SU-DHL-6 (cell line): ENCODE data around the gene ZNF23.

ENCODE experiments used
- H2AFZ ChIP-seq: fragments of 200-600 bp; sonication (generic); 2 replicates; pipeline ENCODE4 v1.6.1; 2014; ENCODE audit warnings: low read depth, mild to moderate bottlenecking, moderate library complexity, mixed read lengths, antibody characterized with exemption, low read length; ENCODE audit not compliant: severe bottlenecking
- H3F3A ChIP-seq: fragments of 200-600 bp; shearing (Covaris generic); 2 replicates; pipeline ENCODE4 v1.6.0; 2016; ENCODE audit warnings: antibody characterized with exemption, mild to moderate bottlenecking; ENCODE audit not compliant: insufficient read depth
- H3K27ac ChIP-seq: fragments of 200-600 bp; sonication (generic); 2 replicates; pipeline ENCODE4 v1.5.1; 2016; ENCODE audit warnings: low read depth, mild to moderate bottlenecking, low read length, moderate library complexity, mixed read lengths
- H3K27me3 ChIP-seq: fragments of 200-600 bp; sonication (generic), shearing (Covaris generic); 2 replicates; pipeline ENCODE4 v1.6.0; 2014; ENCODE audit warnings: mild to moderate bottlenecking, low read length
- H3K36me3 ChIP-seq: fragments of 200-600 bp; sonication (generic); 2 replicates; pipeline ENCODE4 v1.6.1; 2014; ENCODE audit warnings: mild to moderate bottlenecking, low read length, mixed read lengths
- H3K4me2 ChIP-seq: fragments of 300-600, 200-600 bp; shearing (Covaris generic), sonication (generic); 2 replicates; pipeline ENCODE4 v1.6.0; 2014; ENCODE audit warnings: low read length, low read depth, mild to moderate bottlenecking; ENCODE audit not compliant: poor library complexity, severe bottlenecking
- H3K4me3 ChIP-seq: fragments of 200-600 bp; sonication (generic); 2 replicates; pipeline ENCODE4 v1.5.1; 2014; ENCODE audit warnings: antibody characterized with exemption, low read length, mild to moderate bottlenecking, mixed read lengths; ENCODE audit not compliant: insufficient read depth, poor library complexity, severe bottlenecking
- H3K79me2 ChIP-seq: fragments of 200-600 bp; sonication (generic); 2 replicates; pipeline ENCODE4 v1.6.1; 2014; ENCODE audit warnings: mild to moderate bottlenecking, low read length, moderate library complexity; ENCODE audit not compliant: insufficient read depth
- H3K9ac ChIP-seq: fragments of 200-600 bp; sonication (generic); 2 replicates; pipeline ENCODE4 v1.7.0; 2014; ENCODE audit warnings: mild to moderate bottlenecking, low read length
- H3K9me2 ChIP-seq: fragments of 200-600 bp; sonication (generic); replicated peaks from 2 replicates; pipeline ENCODE4 v1.6.1; 2014; ENCODE audit warnings: low read length; ENCODE audit not compliant: insufficient read depth
- H3K9me3 ChIP-seq: fragments of 200-600 bp; sonication (generic); 2 replicates; pipeline ENCODE4 v1.6.1; 2014; ENCODE audit warnings: low read length, mixed read lengths; ENCODE audit not compliant: insufficient read depth
- H4K20me1 ChIP-seq: fragments of 200-600 bp; sonication (generic); 2 replicates; pipeline ENCODE4 v1.6.1; 2014; ENCODE audit warnings: low read depth, mild to moderate bottlenecking, antibody characterized with exemption, low read length, moderate library complexity, mixed read lengths
- CTCF ChIP-seq: fragments of 200-600 bp; sonication (generic); IDR thresholded peaks from one replicate; pipeline ENCODE4 v1.5.1; 2017; ENCODE audit warnings: antibody characterized with exemption, mild to moderate bottlenecking, low read length, moderate library complexity; ENCODE audit not compliant: insufficient read depth, poor library complexity, severe bottlenecking
- EZH2phosphoT487 ChIP-seq: fragments of 200-600 bp; sonication (generic), shearing (Covaris generic); conservative IDR thresholded peaks from 2 replicates; pipeline ENCODE4 v1.6.1; 2018; ENCODE audit warnings: mild to moderate bottlenecking, antibody characterized with exemption, low read length, moderate library complexity, mixed read lengths

The ZNF23 gene

GRCh38 chr16:71464231-71464630 lies 2.2 kb upstream of the ZNF23 start:
- Histone ChIP-seq H3F3A (no peaks in the 10 kb centered on the region), H3K4me3 (no peak overlapping the region), H3K4me2 (no peak overlapping the region), H3K27me3 (no peaks in the 10 kb centered on the region), H2AFZ (no peak overlapping the region), H3K9me2 (no peaks in the 10 kb centered on the region), H3K27ac (no peak overlapping the region), H3K79me2 (peaks cover 24% of the 10 kb centered on the region), H3K9ac (no peak overlapping the region), H4K20me1 (no peaks in the 10 kb centered on the region), H3K36me3 (no peaks in the 10 kb centered on the region), H3K9me3 (no peaks in the 10 kb centered on the region)
- no peak for TF ChIP-seq EZH2phosphoT487
- TF ChIP-seq CTCF, result no peak

- no peaks in the 10 kb centered on the region for H4K20me1 ChIP-seq
- H3K9me2 ChIP-seq, result no peaks in the 10 kb centered on the region
- no peaks in the 10 kb centered on the region for H3K27me3 ChIP-seq
- peak overlapping the region; percentile 69 for H3K4me2 ChIP-seq
- TF ChIP-seq CTCF (no peak), EZH2phosphoT487 (no peak)
- no peak overlapping the region for H3K27ac ChIP-seq
- peak overlapping the region; percentile 88 for H3K9ac ChIP-seq
- no peaks in the 10 kb centered on the region for H3K36me3 ChIP-seq
- H3K79me2 ChIP-seq, result peaks cover 24% of the 10 kb centered on the region
- H3K9me3 ChIP-seq, result no peaks in the 10 kb centered on the region
- no peaks in the 10 kb centered on the region for H3F3A ChIP-seq
- no peak overlapping the region for H2AFZ ChIP-seq
- peak overlapping the region; percentile 78 for H3K4me3 ChIP-seq
Measured at GRCh38 chr16:71460941-71461340, 1.1 kb downstream of the ZNF23 start.

DNA sequence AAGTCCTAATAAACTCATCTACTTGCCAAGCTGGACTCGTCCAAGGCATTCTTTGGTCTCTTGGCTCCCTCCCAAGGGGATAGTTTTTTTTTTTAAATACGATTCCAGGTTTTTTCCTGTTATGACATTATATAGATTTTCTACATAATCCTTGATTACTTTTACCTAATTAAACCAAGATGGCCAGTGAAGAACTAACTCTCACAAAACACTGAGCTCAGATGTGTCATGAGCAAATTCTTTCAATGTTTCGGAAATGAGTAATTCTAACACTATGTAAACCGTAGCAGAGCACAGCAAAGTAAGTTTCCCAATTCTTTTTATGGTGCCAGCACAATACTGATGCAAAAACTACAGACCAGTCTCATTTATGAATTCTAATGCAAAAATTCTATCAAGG lies 1.8 kb downstream of the ZNF23 start:
- Histone ChIP-seq H3K9ac (no peak overlapping the region), H4K20me1 (no peaks in the 10 kb centered on the region), H3K4me3 (no peak overlapping the region), H3K79me2 (peaks cover 24% of the 10 kb centered on the region), H3K27ac (no peak overlapping the region), H2AFZ (no peak overlapping the region), H3K9me2 (no peaks in the 10 kb centered on the region), H3K36me3 (no peaks in the 10 kb centered on the region), H3K27me3 (no peaks in the 10 kb centered on the region), H3F3A (no peaks in the 10 kb centered on the region), H3K4me2 (peak overlapping the region; percentile 69), H3K9me3 (no peaks in the 10 kb centered on the region)
- TF ChIP-seq EZH2phosphoT487, result no peak
- TF ChIP-seq CTCF, result no peak
